Bronchial epithelial cell (primary cell): ENCODE measurements around the gene ARHGAP31. TPM values are rescaled to one million over a fixed set of nuclear protein-coding genes. Genes with fewer than 3 reads are reported as not detected.

Source experiments
- DNase-seq: peaks from one replicate; pipeline ENCODE4 v3.0.0-alpha.2; 2010; ENCODE audit warnings: low read depth
- FAIRE-seq: peaks from 2 replicates; lab custom pipeline; 2011; peaks lifted over from hg19 to GRCh38; lab: Jason Lieb, UNC
- H3K27me3 ChIP-seq: 2 replicates; pipeline ENCODE4 v1.5.1; 2011; ENCODE audit warnings: low read length; ENCODE audit not compliant: control insufficient read depth, insufficient read depth
- H3K36me3 ChIP-seq: 2 replicates; pipeline ENCODE4 v1.5.1; 2011; ENCODE audit warnings: low read length; ENCODE audit not compliant: control insufficient read depth, insufficient read depth
- H3K4me3 ChIP-seq: 2 replicates; pipeline ENCODE4 v1.5.1; 2011; ENCODE audit warnings: mild to moderate bottlenecking, low read depth, low read length, control low read depth
- total RNA-seq: library from RNA; depleted of rRNA; stranded (reverse); fragments of >200 nt; gene quantifications from 2 replicates; pipeline ENCODE4 v1.2.1, GENCODE V29; 2014
- TF ChIP-seq, protein P1 (sequence below): IDR thresholded peaks from 2 replicates; pipeline ENCODE4 v1.5.1; 2011; ENCODE audit warnings: mild to moderate bottlenecking, moderate library complexity, low read length, control low read depth, inconsistent platforms; ENCODE audit not compliant: insufficient read depth, severe bottlenecking

Gene ARHGAP31
- total RNA-seq, 1 donor from 2014 or later: 0.26 TPM

GRCh38 chr3:119396870-119397269 lies 102.7 kb downstream of the ARHGAP31 start:
- DNase-seq: no peak

GRCh38 chr3:119400466-119400865 lies 106.3 kb downstream of the ARHGAP31 start:
- TF ChIP-seq, protein P1, sequence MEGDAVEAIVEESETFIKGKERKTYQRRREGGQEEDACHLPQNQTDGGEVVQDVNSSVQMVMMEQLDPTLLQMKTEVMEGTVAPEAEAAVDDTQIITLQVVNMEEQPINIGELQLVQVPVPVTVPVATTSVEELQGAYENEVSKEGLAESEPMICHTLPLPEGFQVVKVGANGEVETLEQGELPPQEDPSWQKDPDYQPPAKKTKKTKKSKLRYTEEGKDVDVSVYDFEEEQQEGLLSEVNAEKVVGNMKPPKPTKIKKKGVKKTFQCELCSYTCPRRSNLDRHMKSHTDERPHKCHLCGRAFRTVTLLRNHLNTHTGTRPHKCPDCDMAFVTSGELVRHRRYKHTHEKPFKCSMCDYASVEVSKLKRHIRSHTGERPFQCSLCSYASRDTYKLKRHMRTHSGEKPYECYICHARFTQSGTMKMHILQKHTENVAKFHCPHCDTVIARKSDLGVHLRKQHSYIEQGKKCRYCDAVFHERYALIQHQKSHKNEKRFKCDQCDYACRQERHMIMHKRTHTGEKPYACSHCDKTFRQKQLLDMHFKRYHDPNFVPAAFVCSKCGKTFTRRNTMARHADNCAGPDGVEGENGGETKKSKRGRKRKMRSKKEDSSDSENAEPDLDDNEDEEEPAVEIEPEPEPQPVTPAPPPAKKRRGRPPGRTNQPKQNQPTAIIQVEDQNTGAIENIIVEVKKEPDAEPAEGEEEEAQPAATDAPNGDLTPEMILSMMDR: no peak
- Histone ChIP-seq H3K4me3 (no peak overlapping the region), H3K27me3 (no peaks in the 10 kb centered on the region), H3K36me3 (no peaks in the 10 kb centered on the region)
- DNase-seq: no peak
- no peak for FAIRE-seq

More at GRCh38 chr3:119396870-119397269, 102.7 kb downstream of the ARHGAP31 start:
- TF ChIP-seq, protein P1: no peak
- Histone ChIP-seq H3K36me3 (no peaks in the 10 kb centered on the region), H3K27me3 (no peaks in the 10 kb centered on the region), H3K4me3 (no peak overlapping the region)
- no peak for FAIRE-seq

GRCh38 chr3:119401069-119401468 lies 106.9 kb downstream of the ARHGAP31 start:
- TF ChIP-seq, protein P1: no peak
- no peak overlapping the region for H3K4me3 ChIP-seq
- no peaks in the 10 kb centered on the region for H3K36me3 ChIP-seq
- FAIRE-seq (no peak), DNase-seq (no peak)
- H3K27me3 ChIP-seq: no peaks in the 10 kb centered on the region

DNA sequence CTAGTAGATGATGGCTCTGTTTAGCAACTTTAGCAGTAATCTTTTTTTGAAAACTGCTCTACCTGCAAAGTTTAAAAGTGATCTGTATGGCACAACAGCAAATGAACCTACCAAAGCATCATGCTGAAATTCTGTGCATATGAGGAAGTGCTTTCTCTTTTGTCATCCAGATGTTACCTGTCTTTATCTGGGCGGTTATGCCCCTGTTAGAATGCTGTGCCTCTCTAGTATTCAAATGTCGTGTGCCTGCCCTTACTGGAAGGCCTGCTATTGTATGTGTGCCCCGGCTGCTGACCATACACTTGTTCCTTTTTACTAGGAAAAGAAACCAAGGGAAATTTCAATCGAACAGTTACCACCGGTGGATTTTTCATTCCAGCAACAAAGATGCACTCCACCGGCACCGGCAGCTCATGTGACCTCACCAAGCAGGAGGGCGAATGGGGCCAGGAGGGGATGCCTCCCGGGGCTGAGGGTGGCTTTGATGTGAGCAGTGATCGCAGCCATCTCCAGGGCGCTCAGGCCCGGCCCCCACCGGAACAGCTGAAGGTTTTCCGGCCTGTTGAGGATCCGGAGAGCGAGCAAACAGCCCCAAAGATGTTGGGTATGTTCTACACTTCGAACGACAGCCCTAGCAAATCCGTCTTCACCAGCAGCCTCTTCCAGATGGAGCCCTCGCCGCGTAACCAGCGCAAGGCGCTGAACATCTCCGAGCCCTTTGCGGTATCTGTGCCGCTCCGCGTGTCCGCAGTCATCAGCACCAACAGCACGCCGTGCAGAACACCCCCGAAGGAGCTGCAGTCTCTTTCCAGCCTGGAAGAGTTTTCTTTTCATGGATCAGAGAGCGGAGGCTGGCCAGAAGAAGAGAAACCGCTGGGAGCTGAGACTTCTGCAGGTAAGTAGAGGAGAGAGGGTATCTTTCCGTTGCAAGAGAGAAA lies 107.6 kb downstream of the ARHGAP31 start:
- Histone ChIP-seq H3K27me3 (no peaks in the 10 kb centered on the region), H3K36me3 (no peaks in the 10 kb centered on the region), H3K4me3 (no peak overlapping the region)
- TF ChIP-seq, protein P1: no peak
- FAIRE-seq (no peak), DNase-seq (no peak)

GRCh38 chr3:119402791-119403190 lies 108.6 kb downstream of the ARHGAP31 start:
- Histone ChIP-seq H3K27me3 (no peaks in the 10 kb centered on the region), H3K36me3 (no peaks in the 10 kb centered on the region)

More at GRCh38 chr3:119402791-119403190, 108.6 kb downstream of the ARHGAP31 start:
- TF ChIP-seq, protein P1: no peak
- no peak for FAIRE-seq
- H3K4me3 ChIP-seq: no peak overlapping the region
- DNase-seq: no peak
